Fibroblast of the aortic adventitia (primary cell): Measurements from ENCODE around the gene BCAS3. TPM values are rescaled to one million over a fixed set of nuclear protein-coding genes. Genes with fewer than 3 reads are reported as not detected.

Experiments
- DNase-seq: peaks from one replicate; pipeline ENCODE4 v3.0.0-alpha.2; 2010; ENCODE audit warnings: low read depth
- H3K4me3 ChIP-seq: 2 replicates; pipeline ENCODE4 v1.5.1; 2011; ENCODE audit warnings: low read depth, mild to moderate bottlenecking, control low read depth, low read length, moderate library complexity
- total RNA-seq: library from RNA; depleted of rRNA; stranded (reverse); fragments of >200 nt; gene quantifications from 2 replicates; pipeline ENCODE4 v1.2.3, GENCODE V29; 2012; ENCODE audit warnings: low replicate concordance
- TF ChIP-seq, protein P1 (sequence below): IDR thresholded peaks from 2 replicates; pipeline ENCODE4 v1.5.1; 2011; ENCODE audit warnings: mild to moderate bottlenecking, low read length, control low read depth, inconsistent platforms; ENCODE audit not compliant: insufficient read depth

The BCAS3 gene
- total RNA-seq, 1 donor: 29.6 TPM

DNA sequence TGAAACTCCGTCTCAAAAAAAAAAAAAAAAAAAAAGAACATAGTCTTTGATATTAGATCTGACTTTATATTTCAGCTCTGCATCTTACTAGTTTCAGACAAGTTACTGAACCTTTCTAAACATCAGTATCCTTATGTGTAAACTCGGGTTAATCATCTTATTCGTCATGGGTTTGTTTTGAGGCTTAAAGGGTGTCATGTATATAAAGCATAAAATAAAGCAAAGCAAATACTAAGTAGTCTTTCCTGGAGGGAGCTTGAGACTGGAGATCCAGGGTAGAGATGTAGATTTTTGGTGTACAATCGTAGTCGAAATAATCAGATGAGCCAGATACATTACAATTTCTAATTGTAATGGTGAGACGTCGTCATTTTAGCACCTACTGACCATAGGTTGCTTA is 7.8 kb downstream of the BCAS3 start:
- no peak overlapping the region for H3K4me3 ChIP-seq
- TF ChIP-seq, protein P1, sequence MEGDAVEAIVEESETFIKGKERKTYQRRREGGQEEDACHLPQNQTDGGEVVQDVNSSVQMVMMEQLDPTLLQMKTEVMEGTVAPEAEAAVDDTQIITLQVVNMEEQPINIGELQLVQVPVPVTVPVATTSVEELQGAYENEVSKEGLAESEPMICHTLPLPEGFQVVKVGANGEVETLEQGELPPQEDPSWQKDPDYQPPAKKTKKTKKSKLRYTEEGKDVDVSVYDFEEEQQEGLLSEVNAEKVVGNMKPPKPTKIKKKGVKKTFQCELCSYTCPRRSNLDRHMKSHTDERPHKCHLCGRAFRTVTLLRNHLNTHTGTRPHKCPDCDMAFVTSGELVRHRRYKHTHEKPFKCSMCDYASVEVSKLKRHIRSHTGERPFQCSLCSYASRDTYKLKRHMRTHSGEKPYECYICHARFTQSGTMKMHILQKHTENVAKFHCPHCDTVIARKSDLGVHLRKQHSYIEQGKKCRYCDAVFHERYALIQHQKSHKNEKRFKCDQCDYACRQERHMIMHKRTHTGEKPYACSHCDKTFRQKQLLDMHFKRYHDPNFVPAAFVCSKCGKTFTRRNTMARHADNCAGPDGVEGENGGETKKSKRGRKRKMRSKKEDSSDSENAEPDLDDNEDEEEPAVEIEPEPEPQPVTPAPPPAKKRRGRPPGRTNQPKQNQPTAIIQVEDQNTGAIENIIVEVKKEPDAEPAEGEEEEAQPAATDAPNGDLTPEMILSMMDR: no peak
- no peak for DNase-seq

DNA sequence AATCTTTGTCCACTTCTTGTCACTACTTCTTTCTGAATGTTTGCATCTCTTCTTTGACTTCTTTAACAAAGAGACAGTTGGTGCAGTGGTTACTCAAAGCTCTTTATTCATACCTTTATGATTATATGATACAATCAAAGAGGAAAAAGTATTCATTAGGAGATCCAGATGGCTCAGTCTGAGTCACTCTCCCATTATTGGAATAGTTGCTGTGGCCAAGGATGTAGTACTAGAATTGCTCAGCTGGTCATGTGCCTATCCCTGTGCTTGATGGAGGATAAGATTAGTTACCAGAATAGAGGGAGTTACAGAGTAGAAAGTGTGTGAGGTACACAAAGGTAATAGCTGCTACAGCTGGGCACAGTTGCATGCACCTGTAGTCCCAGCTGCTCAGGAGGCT is 18.3 kb downstream of the BCAS3 start:
- H3K4me3 ChIP-seq: no peak overlapping the region
- TF ChIP-seq, protein P1: no peak
- DNase-seq: peak; percentile 17

DNA sequence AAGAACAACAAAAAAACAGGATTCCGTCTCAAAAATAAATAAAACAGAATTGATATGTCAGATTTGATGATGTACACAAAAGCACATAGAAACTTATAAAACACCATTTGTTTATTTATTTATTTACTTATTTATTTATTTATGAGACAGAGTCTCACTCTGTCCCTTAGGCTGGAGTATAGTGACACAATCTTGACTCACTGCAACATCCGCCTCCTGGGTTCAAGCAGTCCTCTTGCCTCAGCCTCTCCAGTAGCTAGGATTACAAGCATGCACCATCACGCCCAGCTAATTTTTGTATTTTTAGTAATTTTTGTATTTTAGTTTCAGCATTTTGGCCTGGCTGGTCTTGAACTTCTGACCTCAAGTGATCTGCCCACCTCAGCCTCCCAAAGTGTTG is 21.4 kb downstream of the BCAS3 start:
- TF ChIP-seq, protein P1: no peak
- no peak overlapping the region for H3K4me3 ChIP-seq
- no peak for DNase-seq

DNA sequence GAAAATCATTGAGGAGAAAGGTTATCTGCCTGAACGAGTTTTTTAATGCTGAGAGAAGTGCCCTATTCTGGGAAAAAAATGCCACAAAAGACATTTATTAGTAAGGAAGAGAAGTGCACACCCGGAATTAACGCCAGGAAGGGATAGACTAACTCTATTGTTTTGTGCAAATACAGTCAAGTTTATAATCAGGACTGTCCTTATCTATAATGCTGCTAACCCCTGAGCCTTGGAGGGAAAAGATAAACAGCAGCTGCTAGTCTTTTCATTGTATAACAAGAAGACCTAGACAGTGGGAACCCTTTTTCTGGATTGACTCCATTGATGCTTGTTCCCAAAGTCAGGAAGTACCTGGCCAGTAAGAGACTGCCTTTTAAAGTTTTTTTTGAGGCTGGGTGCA is 26.5 kb downstream of the BCAS3 start:
- TF ChIP-seq, protein P1: no peak
- H3K4me3 ChIP-seq: no peak overlapping the region
- no peak for DNase-seq

DNA sequence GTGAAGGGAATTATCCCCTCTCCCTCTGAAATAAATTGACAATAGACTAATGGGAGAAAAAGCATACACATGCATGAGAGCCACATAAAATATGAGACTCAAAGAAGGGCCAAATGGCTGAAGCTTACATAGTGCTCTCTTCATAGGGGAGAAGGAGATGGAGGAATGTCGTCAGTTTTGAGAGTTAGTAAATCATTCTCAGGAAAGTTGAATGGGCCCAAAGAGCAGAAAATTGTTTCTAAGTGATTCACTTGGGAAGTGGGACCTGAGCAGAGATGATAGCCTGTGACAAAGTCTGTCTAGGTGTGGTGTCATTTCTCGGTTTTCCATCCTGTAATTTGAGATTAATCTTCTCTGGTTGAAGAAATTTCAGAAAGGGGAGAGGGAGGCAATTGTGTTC is 35.0 kb downstream of the BCAS3 start:
- no peak overlapping the region for H3K4me3 ChIP-seq
- DNase-seq: no peak
- TF ChIP-seq, protein P1: no peak

DNA sequence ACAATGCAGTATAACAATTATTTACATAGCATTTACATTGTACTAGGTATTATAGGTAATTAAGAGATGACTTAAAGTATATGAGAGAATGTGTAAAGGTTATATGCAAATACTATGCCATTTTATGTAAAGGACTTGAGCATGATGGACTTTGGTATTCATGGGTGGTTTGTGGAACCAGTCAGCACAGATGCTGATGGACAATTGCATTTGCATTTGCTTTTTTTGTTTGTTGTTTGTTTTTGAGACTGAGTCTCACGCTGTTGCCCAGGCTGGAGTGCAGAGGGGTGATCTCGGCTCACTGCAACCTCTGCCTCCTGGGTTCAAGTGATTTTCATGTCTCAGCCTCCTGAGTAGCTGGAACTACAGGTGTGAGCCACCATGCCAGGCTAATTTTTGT is 36.0 kb downstream of the BCAS3 start:
- TF ChIP-seq, protein P1: no peak

DNA sequence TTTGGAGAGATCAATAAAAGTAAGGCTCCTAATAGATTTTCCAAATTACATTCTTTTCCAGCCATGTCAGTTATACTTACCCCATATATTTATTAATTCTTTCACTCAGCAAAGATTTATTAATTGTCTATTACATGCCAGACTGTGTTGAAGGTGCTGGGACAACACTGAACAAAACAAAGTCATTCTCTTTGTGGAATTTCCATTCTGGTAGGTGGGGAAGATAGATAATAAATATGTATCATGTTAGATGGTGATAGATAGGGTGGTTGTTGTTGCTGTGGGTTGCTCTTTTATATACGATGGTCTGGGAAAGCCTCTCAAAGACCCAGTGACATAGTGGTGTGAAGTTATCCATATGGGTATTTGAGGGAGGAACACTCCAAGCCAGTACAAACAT is 39.1 kb downstream of the BCAS3 start:
- TF ChIP-seq, protein P1: no peak
- no peak for DNase-seq

More for the DNA sequence above, 36.0 kb downstream of the BCAS3 start:
- H3K4me3 ChIP-seq: no peak overlapping the region
- DNase-seq: no peak

More for the DNA sequence above, 39.1 kb downstream of the BCAS3 start:
- no peak overlapping the region for H3K4me3 ChIP-seq
